ENCODE results near the gene RASD1.

DNA sequence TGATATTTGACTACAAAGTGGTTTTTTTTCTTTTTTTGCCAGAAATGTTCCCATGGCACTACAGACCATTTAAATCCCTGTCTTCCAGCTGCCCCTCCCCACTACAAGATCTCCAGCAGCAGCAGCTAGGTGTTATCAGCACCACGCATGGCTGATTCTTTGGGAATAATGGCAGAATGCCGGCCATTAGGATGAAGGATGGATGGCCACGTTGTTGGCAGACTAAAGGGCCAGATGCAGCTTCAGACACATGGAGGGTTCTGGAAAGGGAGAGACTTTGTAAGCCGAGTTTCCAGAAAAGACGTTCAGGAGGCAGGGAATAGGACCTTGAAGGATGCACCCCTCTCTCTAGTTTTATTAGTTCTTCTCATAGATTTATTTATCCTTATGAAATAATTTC lies 29.7 kb downstream of the RASD1 start:
- TF ChIP-seq POLR2A (IDR thresholded peaks at IDR 0.05; ENCODE audit: low read depth, low read length) (no peak), TAF1 (IDR thresholded peaks at IDR 0.05; ENCODE audit: low read depth, low read length) (no peak), POLR2AphosphoS5 (IDR thresholded peaks at IDR 0.05; ENCODE audit: low read depth, low read length) (no peak), PAX5 (IDR thresholded peaks at IDR 0.05; ENCODE audit: insufficient read depth, low read length, severe bottlenecking) (no peak), POU2F2 (IDR thresholded peaks at IDR 0.05; ENCODE audit: low read depth, low read length) (no peak), SPI1 (IDR thresholded peaks at IDR 0.05; ENCODE audit: low read depth, low read length) (no peak)

Data from GM12891 (cell line).